Retinal pigment epithelial cell (primary cell): ENCODE data around the gene IWS1.
A peak's percentile ranks its signal among the peaks of the same experiment; 100 is the strongest.

Experiments
- DNase-seq: peaks from one replicate; pipeline ENCODE4 v3.0.0-alpha.2; 2010; ENCODE audit warnings: low read depth
- H3K4me3 ChIP-seq: 2 replicates; pipeline ENCODE4 v1.5.1; 2011; ENCODE audit warnings: mild to moderate bottlenecking, low read length, control low read depth, moderate library complexity
- TF ChIP-seq, protein P1 (sequence below): conservative IDR thresholded peaks from 2 replicates; pipeline ENCODE4 v1.5.1; 2011; ENCODE audit warnings: low read depth, low read length, control low read depth, inconsistent platforms

IWS1 gene

GRCh38 chr2:127526132-127527000 is at the start of gene IWS1:
TSS of gene IWS1 (minus strand) at chr2:127526489. CDS start at chr2:127526208, 281 bp downstream.
- peak within 1 kb of the TSS; percentile 88 for H3K4me3 ChIP-seq
- TF ChIP-seq, protein P1, sequence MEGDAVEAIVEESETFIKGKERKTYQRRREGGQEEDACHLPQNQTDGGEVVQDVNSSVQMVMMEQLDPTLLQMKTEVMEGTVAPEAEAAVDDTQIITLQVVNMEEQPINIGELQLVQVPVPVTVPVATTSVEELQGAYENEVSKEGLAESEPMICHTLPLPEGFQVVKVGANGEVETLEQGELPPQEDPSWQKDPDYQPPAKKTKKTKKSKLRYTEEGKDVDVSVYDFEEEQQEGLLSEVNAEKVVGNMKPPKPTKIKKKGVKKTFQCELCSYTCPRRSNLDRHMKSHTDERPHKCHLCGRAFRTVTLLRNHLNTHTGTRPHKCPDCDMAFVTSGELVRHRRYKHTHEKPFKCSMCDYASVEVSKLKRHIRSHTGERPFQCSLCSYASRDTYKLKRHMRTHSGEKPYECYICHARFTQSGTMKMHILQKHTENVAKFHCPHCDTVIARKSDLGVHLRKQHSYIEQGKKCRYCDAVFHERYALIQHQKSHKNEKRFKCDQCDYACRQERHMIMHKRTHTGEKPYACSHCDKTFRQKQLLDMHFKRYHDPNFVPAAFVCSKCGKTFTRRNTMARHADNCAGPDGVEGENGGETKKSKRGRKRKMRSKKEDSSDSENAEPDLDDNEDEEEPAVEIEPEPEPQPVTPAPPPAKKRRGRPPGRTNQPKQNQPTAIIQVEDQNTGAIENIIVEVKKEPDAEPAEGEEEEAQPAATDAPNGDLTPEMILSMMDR, result peak; percentile 13
- peak; percentile 91 for DNase-seq

DNA sequence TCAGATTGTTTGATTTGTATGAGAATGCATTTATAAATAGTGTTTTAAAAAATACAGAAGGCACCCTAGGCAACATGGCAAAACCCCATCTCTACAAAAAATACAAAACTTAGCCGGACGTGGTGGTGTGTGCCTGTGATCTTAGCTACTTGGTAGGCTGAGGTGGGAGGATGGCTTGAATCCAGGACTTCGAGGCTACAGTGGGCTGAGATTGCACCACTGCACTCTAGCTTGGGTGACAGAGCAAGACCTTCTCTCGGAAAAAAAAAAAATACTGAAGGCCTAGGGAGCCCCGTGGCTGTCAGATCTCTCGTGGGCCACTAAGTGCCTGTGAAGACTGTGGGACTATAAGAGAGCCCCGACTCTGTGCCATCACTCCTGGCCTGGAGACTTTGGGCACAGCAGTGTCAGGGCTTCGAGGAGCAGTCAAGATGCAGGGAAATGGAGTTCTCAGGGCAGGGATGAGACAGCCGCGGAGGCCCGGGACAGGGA is 49.7 kb upstream of the IWS1 start:
- no peak for DNase-seq
- no peak overlapping the region for H3K4me3 ChIP-seq
- TF ChIP-seq, protein P1, result no peak

- no peak overlapping the region for H3K4me3 ChIP-seq
- no peak for DNase-seq
- TF ChIP-seq, protein P1, result no peak
These were observed 49.0 kb upstream of the IWS1 start for GRCh38 chr2:127575185-127575765.

GRCh38 chr2:127574656-127575055 is 48.4 kb upstream of the IWS1 start:
- DNase-seq, result no peak
- TF ChIP-seq, protein P1, result no peak

DNA sequence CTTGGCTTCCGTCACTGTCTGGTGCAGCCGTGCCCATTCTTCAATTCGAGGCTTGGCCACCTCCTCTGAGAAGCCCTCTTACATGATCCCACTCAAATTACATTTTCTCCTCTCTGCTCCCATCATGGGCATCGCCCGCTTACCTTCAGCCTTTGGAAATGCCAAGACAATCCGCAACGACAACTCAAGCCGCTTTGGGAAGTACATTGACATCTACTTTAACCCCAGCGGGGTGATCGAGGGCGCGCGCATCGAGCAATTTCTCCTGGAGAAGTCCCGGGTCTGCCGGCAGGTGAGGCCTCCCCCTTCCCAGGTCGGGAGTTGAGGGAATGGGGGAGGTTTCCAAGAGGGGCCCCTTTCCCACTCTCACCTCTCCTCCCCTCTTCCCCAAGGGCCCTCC is 47.5 kb upstream of the IWS1 start:
- TF ChIP-seq, protein P1, result no peak
- H3K4me3 ChIP-seq, result no peak overlapping the region
- DNase-seq, result no peak

More at GRCh38 chr2:127574656-127575055, 48.4 kb upstream of the IWS1 start:
- no peak overlapping the region for H3K4me3 ChIP-seq

DNA sequence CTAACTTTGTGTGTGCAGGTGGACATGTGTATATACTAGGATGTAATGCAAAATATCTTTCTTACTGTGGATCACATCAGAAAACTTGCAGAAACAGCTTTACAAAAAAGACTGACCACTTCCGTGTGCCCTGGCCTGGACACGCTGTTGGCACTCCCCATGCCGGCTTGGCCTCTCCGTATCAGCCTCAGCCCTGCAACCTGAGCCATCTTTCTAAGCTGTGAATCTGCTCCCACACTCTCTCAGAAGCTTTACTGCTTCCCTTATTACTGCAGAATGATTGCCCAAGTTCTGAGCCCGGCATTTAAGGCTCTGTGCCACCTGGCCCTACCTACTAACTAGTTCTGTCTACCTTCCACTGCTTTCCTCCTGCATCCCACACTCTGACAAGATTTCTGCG is 47.0 kb upstream of the IWS1 start:
- DNase-seq, result no peak
- no peak overlapping the region for H3K4me3 ChIP-seq
- TF ChIP-seq, protein P1, result no peak
